ENCODE data around the gene RELA.

DNA sequence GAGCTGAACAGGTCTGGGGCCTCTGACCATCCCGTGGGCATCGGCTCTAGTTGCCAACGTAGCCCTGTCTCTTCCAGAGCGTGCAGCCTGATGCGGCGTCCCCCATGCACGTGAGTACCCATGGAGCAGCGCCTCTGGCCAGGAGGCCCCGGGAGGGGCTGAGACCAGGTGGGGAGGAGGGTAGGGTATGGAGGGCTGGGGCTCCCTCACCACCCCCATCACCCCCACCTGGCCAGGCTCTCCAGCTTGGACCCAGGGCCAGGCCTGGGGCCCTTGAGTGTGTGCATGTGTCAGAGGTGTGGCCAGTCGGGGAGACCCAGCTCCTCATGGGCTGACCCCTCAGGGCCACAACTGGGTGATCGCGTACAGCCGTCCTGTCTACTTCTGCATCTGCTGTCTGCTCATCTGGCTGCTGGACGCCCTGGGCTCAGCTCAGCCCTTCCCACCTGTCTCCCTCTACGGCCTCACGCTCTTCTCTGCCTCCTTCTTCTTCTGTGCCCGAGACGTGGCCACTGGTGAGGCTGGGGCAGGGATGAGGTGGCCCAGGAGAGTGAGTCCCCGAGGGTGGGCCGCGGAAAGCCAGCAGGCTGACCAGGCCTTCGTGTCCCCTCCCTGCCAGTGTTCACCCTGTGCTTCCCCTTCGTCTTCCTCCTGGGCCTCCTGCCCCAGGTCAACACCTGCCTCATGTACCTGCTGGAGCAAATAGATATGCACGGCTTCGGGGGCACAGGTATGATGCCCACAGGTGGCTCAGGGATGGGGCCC, 38.7 kb downstream of the RELA start:
- TF ChIP-seq, protein P1, sequence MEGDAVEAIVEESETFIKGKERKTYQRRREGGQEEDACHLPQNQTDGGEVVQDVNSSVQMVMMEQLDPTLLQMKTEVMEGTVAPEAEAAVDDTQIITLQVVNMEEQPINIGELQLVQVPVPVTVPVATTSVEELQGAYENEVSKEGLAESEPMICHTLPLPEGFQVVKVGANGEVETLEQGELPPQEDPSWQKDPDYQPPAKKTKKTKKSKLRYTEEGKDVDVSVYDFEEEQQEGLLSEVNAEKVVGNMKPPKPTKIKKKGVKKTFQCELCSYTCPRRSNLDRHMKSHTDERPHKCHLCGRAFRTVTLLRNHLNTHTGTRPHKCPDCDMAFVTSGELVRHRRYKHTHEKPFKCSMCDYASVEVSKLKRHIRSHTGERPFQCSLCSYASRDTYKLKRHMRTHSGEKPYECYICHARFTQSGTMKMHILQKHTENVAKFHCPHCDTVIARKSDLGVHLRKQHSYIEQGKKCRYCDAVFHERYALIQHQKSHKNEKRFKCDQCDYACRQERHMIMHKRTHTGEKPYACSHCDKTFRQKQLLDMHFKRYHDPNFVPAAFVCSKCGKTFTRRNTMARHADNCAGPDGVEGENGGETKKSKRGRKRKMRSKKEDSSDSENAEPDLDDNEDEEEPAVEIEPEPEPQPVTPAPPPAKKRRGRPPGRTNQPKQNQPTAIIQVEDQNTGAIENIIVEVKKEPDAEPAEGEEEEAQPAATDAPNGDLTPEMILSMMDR (IDR thresholded peaks at IDR 0.05; ENCODE audit: extremely low read depth in 1 of 2, insufficient read depth in 1 of 2, low read depth in 1 of 2, low read length in 2 of 2), result no peak
- TF ChIP-seq JUN (IDR thresholded peaks at IDR 0.05; ENCODE audit: borderline replicate concordance, insufficient read depth, insufficient read length, low read depth) (no peak), POLR2AphosphoS5 (IDR thresholded peaks at IDR 0.05; ENCODE audit: insufficient read depth, low read depth, low read length) (no peak), POLR2A (IDR thresholded peaks at IDR 0.05; ENCODE audit: low read depth, low read length) (no peak)

Data from endothelial cell of umbilical vein (primary cell).